BE2C (cell line): ENCODE results near the gene MEIS1.
A peak's percentile ranks its signal among the peaks of the same experiment; 100 is the strongest.

Experiments
- DNase-seq: peaks from one replicate; pipeline ENCODE4 v3.0.0-alpha.2; 2020
- H3K27me3 ChIP-seq: fragments of 250-450 bp; sonication (Bioruptor Pico); 2 replicates; pipeline ENCODE4 v1.5.1; 2020; ENCODE audit warnings: mild to moderate bottlenecking
- H3K36me3 ChIP-seq: fragments of 250-450 bp; sonication (Bioruptor Pico); 2 replicates; pipeline ENCODE4 v1.5.1; 2020; ENCODE audit warnings: mild to moderate bottlenecking
- H3K4me1 ChIP-seq: fragments of 250-450 bp; sonication (Bioruptor Pico); 2 replicates; pipeline ENCODE4 v1.5.1; 2020
- H3K4me3 ChIP-seq: 2 replicates; pipeline ENCODE4 v1.5.1; 2011; ENCODE audit warnings: low read depth, low read length
- H3K9me3 ChIP-seq: fragments of 250-450 bp; sonication (Bioruptor Pico); 2 replicates; pipeline ENCODE4 v1.5.1; 2020
- TF ChIP-seq, protein P1 (sequence below): IDR thresholded peaks from 2 replicates; pipeline ENCODE4 v1.5.1; 2012; ENCODE audit warnings: mild to moderate bottlenecking, low read depth, low read length

Gene MEIS1

DNA sequence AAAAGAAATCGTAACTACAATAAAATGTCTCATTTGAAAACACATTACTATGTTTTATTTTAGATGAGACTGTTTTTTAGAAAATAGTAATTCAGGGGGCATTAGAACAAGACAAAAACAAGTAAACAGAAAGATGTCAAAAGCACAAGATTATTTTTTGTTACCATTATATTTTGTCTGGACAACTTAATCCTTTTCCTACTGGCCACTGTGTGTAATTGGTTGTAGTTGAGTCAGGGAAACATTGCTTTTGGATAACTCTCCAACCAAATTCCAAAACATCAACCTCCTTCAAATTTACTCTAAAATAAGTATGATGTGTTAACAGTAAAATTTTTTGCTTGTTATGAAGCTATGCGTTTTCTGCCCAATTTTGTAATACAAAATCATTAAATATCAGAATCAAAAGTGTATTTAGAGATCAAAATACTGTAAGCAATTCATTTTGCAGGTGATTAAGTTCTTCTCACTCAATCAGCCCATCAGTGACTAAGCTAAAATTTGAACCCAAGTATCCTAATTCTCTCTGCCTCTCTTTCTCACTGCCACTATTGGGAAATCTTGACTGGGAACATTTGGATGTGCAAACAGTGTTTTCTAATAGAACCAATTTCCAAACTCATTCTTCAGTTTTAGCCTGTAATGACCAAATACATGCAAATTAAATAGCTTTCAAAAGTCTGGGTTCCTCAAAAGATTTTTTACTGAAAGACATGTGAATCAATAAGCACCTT lies 11.4 kb upstream of the MEIS1 start:
- no peak overlapping the region for H3K4me3 ChIP-seq
- no peak for DNase-seq
- H3K4me1 ChIP-seq = no peaks in the 10 kb centered on the region
- TF ChIP-seq, protein P1, sequence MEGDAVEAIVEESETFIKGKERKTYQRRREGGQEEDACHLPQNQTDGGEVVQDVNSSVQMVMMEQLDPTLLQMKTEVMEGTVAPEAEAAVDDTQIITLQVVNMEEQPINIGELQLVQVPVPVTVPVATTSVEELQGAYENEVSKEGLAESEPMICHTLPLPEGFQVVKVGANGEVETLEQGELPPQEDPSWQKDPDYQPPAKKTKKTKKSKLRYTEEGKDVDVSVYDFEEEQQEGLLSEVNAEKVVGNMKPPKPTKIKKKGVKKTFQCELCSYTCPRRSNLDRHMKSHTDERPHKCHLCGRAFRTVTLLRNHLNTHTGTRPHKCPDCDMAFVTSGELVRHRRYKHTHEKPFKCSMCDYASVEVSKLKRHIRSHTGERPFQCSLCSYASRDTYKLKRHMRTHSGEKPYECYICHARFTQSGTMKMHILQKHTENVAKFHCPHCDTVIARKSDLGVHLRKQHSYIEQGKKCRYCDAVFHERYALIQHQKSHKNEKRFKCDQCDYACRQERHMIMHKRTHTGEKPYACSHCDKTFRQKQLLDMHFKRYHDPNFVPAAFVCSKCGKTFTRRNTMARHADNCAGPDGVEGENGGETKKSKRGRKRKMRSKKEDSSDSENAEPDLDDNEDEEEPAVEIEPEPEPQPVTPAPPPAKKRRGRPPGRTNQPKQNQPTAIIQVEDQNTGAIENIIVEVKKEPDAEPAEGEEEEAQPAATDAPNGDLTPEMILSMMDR = no peak
- no peaks in the 10 kb centered on the region for H3K27me3 ChIP-seq
- H3K36me3 ChIP-seq = no peaks in the 10 kb centered on the region
- no peaks in the 10 kb centered on the region for H3K9me3 ChIP-seq

DNA sequence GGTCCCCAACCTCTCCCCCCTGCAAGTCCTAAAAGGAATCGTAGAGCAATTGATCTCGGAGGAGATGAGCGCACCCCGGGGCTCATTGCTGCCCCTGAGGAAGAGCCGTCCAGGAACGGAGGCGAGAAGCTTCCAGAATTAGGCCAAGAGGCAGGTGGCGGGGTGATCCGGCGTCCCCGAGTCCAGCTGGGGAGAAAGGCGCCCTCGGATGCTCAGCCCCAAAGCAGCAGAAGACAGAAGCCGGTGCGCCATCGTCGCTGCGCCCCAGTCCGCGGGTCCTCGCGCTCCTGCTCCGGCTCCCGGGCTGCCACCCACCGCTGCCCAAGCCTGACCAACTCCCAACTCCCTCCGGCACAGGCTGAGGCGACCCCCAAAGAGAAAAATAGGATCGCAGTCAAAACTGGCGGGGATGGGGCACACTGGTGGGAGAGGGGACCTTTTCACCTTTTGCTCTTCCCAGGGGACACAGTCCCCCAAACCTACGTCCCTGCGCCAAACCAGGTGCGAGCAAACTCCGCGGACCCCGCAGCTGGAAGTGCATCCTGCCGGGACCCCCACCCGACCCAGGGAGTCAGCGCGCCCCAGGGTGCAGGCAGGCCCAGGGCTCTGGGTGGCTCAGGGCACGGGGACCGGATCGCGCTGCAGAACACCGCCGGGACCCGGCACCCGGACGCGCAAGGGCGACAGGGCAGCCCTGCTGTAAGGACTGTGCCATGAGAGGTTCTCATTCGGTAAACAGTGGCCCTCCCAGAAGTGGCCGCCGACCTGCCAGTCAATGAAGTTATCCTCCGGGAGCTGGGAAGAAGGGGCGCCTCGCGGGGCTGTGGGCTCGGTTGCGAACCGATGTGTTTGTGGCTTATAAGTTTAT lies 8.4 kb upstream of the MEIS1 start:
- no peaks in the 10 kb centered on the region for H3K27me3 ChIP-seq
- TF ChIP-seq, protein P1 = no peak

DNA sequence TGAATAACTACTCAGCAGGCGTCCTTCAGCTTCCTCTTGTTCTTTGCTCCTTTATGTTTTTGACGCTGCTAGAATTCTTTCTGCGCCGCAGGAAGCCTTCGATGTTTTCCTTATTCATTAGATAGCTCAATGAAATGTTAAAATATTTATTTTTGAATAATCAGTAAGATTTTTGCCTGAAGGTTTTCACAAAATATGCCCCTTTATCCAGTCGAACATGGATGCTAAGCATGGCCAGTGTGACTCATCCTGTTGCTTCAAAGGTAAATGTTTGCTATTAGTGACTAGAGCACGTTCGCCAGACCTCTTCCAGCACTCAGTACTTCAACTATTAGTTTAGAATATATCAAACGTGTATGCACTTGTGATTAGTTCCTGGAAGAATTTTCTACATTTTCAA lies 7.6 kb upstream of the MEIS1 start:
- Histone ChIP-seq H3K36me3 (no peaks in the 10 kb centered on the region), H3K4me3 (no peak overlapping the region), H3K27me3 (no peaks in the 10 kb centered on the region), H3K9me3 (no peaks in the 10 kb centered on the region), H3K4me1 (no peaks in the 10 kb centered on the region)
- TF ChIP-seq, protein P1 = no peak
- DNase-seq = no peak

More for the DNA sequence above, 8.4 kb upstream of the MEIS1 start:
- Histone ChIP-seq H3K4me1 (no peaks in the 10 kb centered on the region), H3K36me3 (no peaks in the 10 kb centered on the region), H3K4me3 (no peak overlapping the region), H3K9me3 (no peaks in the 10 kb centered on the region)
- no peak for DNase-seq

DNA sequence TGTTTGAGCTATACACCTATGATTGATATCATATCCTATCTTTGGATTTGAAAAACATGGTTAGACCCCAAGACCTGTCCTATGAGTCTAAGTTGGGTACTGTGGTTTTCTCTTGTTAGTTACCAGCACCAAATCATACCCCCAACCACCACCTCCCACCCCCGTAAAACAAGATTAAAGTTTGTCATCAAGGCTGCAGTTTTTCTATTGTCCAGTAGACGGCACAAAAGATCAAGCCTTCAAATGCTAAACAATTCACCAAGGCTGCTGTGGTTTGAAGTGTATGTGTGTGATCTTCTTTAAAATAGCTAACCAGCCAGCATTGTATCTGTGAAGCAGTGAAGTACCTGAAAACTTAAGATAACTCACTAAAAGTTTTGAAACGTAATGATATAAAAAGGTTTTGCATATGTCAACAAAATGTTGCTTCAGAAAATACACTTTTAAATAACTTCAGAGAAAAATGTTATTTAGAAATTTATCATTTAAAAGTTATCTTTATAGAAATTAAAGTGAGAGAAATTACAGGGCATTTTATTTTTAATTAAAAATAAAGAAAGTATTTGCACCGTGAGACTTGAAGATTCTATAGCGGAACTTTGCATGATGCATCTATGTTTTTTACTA lies 5.8 kb upstream of the MEIS1 start:
- TF ChIP-seq, protein P1 = peak; percentile 83
- Histone ChIP-seq H3K27me3 (no peaks in the 10 kb centered on the region), H3K4me3 (no peak overlapping the region), H3K36me3 (no peaks in the 10 kb centered on the region), H3K4me1 (no peaks in the 10 kb centered on the region), H3K9me3 (no peaks in the 10 kb centered on the region)
- DNase-seq = no peak

DNA sequence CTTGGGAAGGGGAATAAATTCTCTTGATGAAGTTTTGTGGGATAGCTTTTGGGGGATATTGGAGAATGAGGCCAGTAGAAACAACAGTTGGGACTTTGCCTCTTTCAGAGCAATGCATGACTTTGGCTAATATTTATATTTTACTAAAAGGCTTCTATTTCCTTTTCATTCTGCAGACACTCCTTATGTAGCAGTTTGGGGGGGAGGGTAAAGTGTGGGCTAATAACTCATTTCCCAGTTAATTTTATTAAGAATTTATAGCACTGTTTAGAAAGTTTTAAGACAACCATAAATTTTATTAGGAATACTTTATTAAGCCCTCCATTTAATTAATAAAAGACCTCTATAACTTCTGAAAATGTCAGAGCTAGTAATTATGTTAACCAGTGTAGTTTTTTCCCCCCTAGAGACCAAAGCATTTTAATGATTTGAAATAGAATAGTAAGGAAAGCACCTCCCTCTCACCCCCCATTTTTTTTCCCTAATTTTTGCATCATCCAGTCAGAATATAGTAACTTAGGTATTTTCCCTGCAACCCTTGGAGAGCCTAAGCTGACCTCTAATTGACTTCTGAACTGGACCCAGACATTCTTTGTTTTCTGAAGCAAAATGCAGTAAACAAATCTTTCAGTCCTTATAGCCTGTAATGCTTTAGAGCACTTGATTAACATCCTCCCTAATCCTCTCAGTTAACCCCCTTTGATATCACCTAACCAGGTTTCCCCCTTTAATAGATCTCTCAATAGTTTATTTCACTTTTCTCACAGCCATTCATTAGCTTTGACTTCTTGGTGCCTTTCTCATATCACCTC lies 5.0 kb upstream of the MEIS1 start:
- TF ChIP-seq, protein P1 = no peak
- Histone ChIP-seq H3K4me1 (no peaks in the 10 kb centered on the region), H3K4me3 (no peak overlapping the region), H3K9me3 (no peaks in the 10 kb centered on the region), H3K36me3 (no peaks in the 10 kb centered on the region), H3K27me3 (no peaks in the 10 kb centered on the region)
- no peak for DNase-seq
